ENCODE data around the gene ACR. TPM values are rescaled to one million over a fixed set of nuclear protein-coding genes. Genes with fewer than 3 reads are reported as not detected.
A peak's percentile ranks its signal among the peaks of the same experiment; 100 is the strongest.
"Not testable (repeated sequence)": the region's sequence is repeated elsewhere in the genome, so short reads cannot be mapped to it uniquely, and the experiment has no call there.

Gene ACR
- total and polyA plus RNA-seq, 2 of the 13 experiments (the other 11 are each of a cell fraction or from before 2014, with no cell fraction given): 0.15 TPM; not detected in 1

GRCh38 chr22:50780244-50780643 is 42.2 kb downstream of the ACR start:
- WGBS (ENCODE audit: low lambda C conversion rate): 89% methylated on average over 4 of the region's 4 CpGs
- CTCF ChIA-PET (ENCODE audit: low intra/inter-chr PET ratio, low total read pairs); POLR2A ChIA-PET: not testable (repeated sequence)

GRCh38 chr22:50782253-50782652 is 44.2 kb downstream of the ACR start:
- ATAC-seq; H3K27ac ChIP-seq (ENCODE audit: extremely low read length, insufficient read depth, low read length); POLR2A ChIA-PET; BruUV-seq (replicated peaks); intact Hi-C loops (cut with micrococcal nuclease; ENCODE audit: unreplicated experiment); H3K9ac ChIP-seq (ENCODE audit: insufficient read depth, low read depth, low read length); in situ Hi-C loops (cut with HindIII; ENCODE audit: extremely low pct_ligation_motif_present, low pct_unique_long_range_greater_than_20kb); H3K4me3 ChIP-seq (replicated peaks in 1 of 3; ENCODE audit: insufficient read depth in 1 of 3, low read depth in 2 of 3, low read length in 3 of 3); H3K27me3 ChIP-seq (ENCODE audit: control insufficient read depth in 1 of 2, insufficient read depth in 2 of 2, low read length in 2 of 2); CTCF ChIA-PET (ENCODE audit: low intra/inter-chr PET ratio, low total read pairs); H4K20me1 ChIP-seq (ENCODE audit: insufficient read depth, low read length); H3K4me1 ChIP-seq (ENCODE audit: insufficient read depth, low read length); DNase-seq (ENCODE audit: low spot score); FAIRE-seq; H3K36me3 ChIP-seq (replicated peaks in 1 of 2; ENCODE audit: control insufficient read depth in 1 of 2, insufficient read depth in 2 of 2, low read length in 2 of 2); H2AFZ ChIP-seq (ENCODE audit: low read length); H3K9me3 ChIP-seq (ENCODE audit: low read length); H3K79me2 ChIP-seq (ENCODE audit: insufficient read depth, low read length): not testable (repeated sequence)
- peak overlapping the region; percentile 51 for H3K4me2 ChIP-seq (ENCODE audit: low read depth, low read length)
- 71% methylated on average over 2 of the region's 3 CpGs for WGBS (ENCODE audit: low lambda C conversion rate)

More at GRCh38 chr22:50780244-50780643, 42.2 kb downstream of the ACR start:
- in situ Hi-C loops (cut with HindIII; ENCODE audit: extremely low pct_ligation_motif_present, low pct_unique_long_range_greater_than_20kb); intact Hi-C loops (cut with micrococcal nuclease; ENCODE audit: unreplicated experiment); ATAC-seq; H3K79me2 ChIP-seq (ENCODE audit: insufficient read depth, low read length); FAIRE-seq; H3K4me3 ChIP-seq (replicated peaks in 1 of 3; ENCODE audit: insufficient read depth in 1 of 3, low read depth in 2 of 3, low read length in 3 of 3); BruUV-seq (replicated peaks); H3K9ac ChIP-seq (ENCODE audit: insufficient read depth, low read depth, low read length); DNase-seq (ENCODE audit: low spot score); H4K20me1 ChIP-seq (ENCODE audit: insufficient read depth, low read length); H3K4me1 ChIP-seq (ENCODE audit: insufficient read depth, low read length); H3K4me2 ChIP-seq (ENCODE audit: low read depth, low read length); H3K27me3 ChIP-seq (ENCODE audit: control insufficient read depth in 1 of 2, insufficient read depth in 2 of 2, low read length in 2 of 2); H3K36me3 ChIP-seq (replicated peaks in 1 of 2; ENCODE audit: control insufficient read depth in 1 of 2, insufficient read depth in 2 of 2, low read length in 2 of 2); H3K27ac ChIP-seq (ENCODE audit: extremely low read length, insufficient read depth, low read length); H2AFZ ChIP-seq (ENCODE audit: low read length); H3K9me3 ChIP-seq (ENCODE audit: low read length): not testable (repeated sequence)

Data from HepG2 (cell line).